GM23338 (cell line): Measurements from ENCODE around the gene SOAT2.

ENCODE experiments used
- CREB1 ChIP-seq: fragments of 250-450 bp; sonication (Bioruptor Pico); IDR thresholded peaks from 2 replicates; pipeline ENCODE4 v1.5.0; 2020; ENCODE audit warnings: low read depth, mild to moderate bottlenecking, moderate library complexity
- CTCF ChIP-seq, 2 experiments: fragments of 200-600 bp in 1 of 2; sonication (generic) in 1 of 2; conservative IDR thresholded peaks; 2 replicates each; pipeline versions ENCODE4 v1.5.1 to v1.6.1; 2016 to 2017; ENCODE audit warnings: antibody characterized with exemption in 2 of 2, low read depth in 2 of 2, mild to moderate bottlenecking in 2 of 2, moderate library complexity in 1 of 2
- ETS1 ChIP-seq: IDR thresholded peaks from 2 replicates; pipeline ENCODE4 v1.6.1; 2016; ENCODE audit warnings: antibody characterized with exemption
- EZH2 ChIP-seq: fragments of 200-600 bp; sonication (generic); IDR thresholded peaks from one replicate; pipeline ENCODE4 v1.8.0; 2017; ENCODE audit warnings: antibody characterized with exemption, mild to moderate bottlenecking, low read depth; ENCODE audit not compliant: unreplicated experiment
- EZH2phosphoT487 ChIP-seq: fragments of 200-600 bp; sonication (generic); IDR thresholded peaks from one replicate; pipeline ENCODE4 v1.8.1; 2018; ENCODE audit warnings: antibody characterized with exemption; ENCODE audit not compliant: unreplicated experiment
- JUNB ChIP-seq: IDR thresholded peaks from one replicate; pipeline ENCODE4 v1.6.1; 2016; ENCODE audit warnings: antibody characterized with exemption; ENCODE audit not compliant: unreplicated experiment
- NANOG ChIP-seq: IDR thresholded peaks from 2 replicates; pipeline ENCODE4 v1.6.1; 2016; ENCODE audit warnings: antibody characterized with exemption, borderline replicate concordance
- POLR2AphosphoS5 ChIP-seq: IDR thresholded peaks from 2 replicates; pipeline ENCODE4 v1.6.1; 2016; ENCODE audit warnings: antibody characterized with exemption, low read depth
- STAT1 ChIP-seq: IDR thresholded peaks from one replicate; pipeline ENCODE4 v1.6.1; 2016; ENCODE audit warnings: antibody characterized with exemption; ENCODE audit not compliant: unreplicated experiment
- ZNF114 ChIP-seq: fragments of 250-450 bp; sonication (Bioruptor Pico); IDR thresholded peaks from 2 replicates; pipeline ENCODE4 v1.5.0; 2020; ENCODE audit warnings: mild to moderate bottlenecking, moderate library complexity
- ZNF331 ChIP-seq: fragments of 250-450 bp; sonication (Bioruptor Pico); IDR thresholded peaks from 2 replicates; pipeline ENCODE4 v1.5.0; 2020; ENCODE audit warnings: low read depth, mild to moderate bottlenecking, moderate library complexity
- TF ChIP-seq, protein P1 (sequence below): IDR thresholded peaks from one replicate; pipeline ENCODE4 v1.6.1; 2018; ENCODE audit warnings: antibody characterized with exemption; ENCODE audit not compliant: unreplicated experiment

DNA sequence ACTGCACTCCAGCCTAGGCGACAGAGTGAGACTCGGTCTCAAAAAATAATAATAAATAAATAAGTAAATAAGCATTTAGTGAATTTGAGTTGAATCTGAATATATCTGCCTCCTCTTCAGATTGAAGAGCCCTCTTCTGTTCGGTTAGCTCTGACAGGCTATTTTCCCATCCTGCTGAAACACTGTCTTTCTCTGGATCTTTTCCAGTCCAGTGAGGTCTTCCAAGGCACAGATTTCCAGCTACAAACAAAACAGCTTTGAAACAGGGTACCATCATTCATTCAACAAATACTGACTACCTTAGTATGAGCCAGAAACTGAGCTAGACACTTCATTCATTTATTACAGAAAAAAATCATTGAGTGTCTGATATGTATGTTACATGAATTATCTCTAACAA lies 16.9 kb upstream of the SOAT2 start:
- TF ChIP-seq CTCF (conservative IDR thresholded peaks at IDR 0.05; ENCODE audit: low read depth in 2 of 2) (no peak), EZH2phosphoT487 (no peak), POLR2AphosphoS5 (no peak), CREB1 (CRISPR knock-in tag) (no peak), EZH2 (no peak), NANOG (no peak), ETS1 (no peak), JUNB (no peak), ZNF114 (CRISPR knock-in tag) (no peak), STAT1 (no peak), ZNF331 (CRISPR knock-in tag) (no peak)
- TF ChIP-seq, protein P1, sequence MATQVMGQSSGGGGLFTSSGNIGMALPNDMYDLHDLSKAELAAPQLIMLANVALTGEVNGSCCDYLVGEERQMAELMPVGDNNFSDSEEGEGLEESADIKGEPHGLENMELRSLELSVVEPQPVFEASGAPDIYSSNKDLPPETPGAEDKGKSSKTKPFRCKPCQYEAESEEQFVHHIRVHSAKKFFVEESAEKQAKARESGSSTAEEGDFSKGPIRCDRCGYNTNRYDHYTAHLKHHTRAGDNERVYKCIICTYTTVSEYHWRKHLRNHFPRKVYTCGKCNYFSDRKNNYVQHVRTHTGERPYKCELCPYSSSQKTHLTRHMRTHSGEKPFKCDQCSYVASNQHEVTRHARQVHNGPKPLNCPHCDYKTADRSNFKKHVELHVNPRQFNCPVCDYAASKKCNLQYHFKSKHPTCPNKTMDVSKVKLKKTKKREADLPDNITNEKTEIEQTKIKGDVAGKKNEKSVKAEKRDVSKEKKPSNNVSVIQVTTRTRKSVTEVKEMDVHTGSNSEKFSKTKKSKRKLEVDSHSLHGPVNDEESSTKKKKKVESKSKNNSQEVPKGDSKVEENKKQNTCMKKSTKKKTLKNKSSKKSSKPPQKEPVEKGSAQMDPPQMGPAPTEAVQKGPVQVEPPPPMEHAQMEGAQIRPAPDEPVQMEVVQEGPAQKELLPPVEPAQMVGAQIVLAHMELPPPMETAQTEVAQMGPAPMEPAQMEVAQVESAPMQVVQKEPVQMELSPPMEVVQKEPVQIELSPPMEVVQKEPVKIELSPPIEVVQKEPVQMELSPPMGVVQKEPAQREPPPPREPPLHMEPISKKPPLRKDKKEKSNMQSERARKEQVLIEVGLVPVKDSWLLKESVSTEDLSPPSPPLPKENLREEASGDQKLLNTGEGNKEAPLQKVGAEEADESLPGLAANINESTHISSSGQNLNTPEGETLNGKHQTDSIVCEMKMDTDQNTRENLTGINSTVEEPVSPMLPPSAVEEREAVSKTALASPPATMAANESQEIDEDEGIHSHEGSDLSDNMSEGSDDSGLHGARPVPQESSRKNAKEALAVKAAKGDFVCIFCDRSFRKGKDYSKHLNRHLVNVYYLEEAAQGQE = no peak
